ENCODE data around the gene S100G.

Gene S100G

GRCh38 chrX:16699389-16699788, 49.4 kb downstream of the S100G start:
- Histone ChIP-seq H3K4me2 (no peak overlapping the region), H3K9ac (no peak overlapping the region), H4K20me1 (peaks cover 36% of the 10 kb centered on the region; the same call in 1 of the 2 replicates), H3K27ac (no peak overlapping the region), H3K4me3 (no peak overlapping the region), H3K36me3 (peaks cover 18% of the 10 kb centered on the region), H3K9me3 (no peaks in the 10 kb centered on the region), H3K27me3 (peaks cover 66% of the 10 kb centered on the region), H3K4me1 (no peaks in the 10 kb centered on the region)
- no peak for TF ChIP-seq Cebpa-rat (IDR thresholded peaks at IDR 0.05)

- H3K9ac ChIP-seq: no peak overlapping the region
- H3K36me3 ChIP-seq: peaks cover 15% of the 10 kb centered on the region
- no peak overlapping the region for H3K4me2 ChIP-seq
- peaks cover 63% of the 10 kb centered on the region for H3K27me3 ChIP-seq
- H3K4me1 ChIP-seq: no peaks in the 10 kb centered on the region
- no peak overlapping the region for H3K4me3 ChIP-seq
- H3K27ac ChIP-seq: no peak overlapping the region
- H3K9me3 ChIP-seq: no peaks in the 10 kb centered on the region
- peaks cover 30% of the 10 kb centered on the region; the same call in 1 of the 2 replicates for H4K20me1 ChIP-seq
- no peak for TF ChIP-seq Cebpa-rat (IDR thresholded peaks at IDR 0.05)
These were observed 50.8 kb downstream of the S100G start for GRCh38 chrX:16700734-16701133.

- Histone ChIP-seq H3K4me2 (no peak overlapping the region), H3K27me3 (peaks cover 45% of the 10 kb centered on the region), H3K36me3 (peaks cover 14% of the 10 kb centered on the region), H3K4me1 (no peaks in the 10 kb centered on the region), H3K27ac (no peak overlapping the region), H3K9me3 (no peaks in the 10 kb centered on the region), H3K9ac (no peak overlapping the region), H3K4me3 (no peak overlapping the region), H4K20me1 (peaks cover 10% of the 10 kb centered on the region; the same call in 1 of the 2 replicates)
- TF ChIP-seq Cebpa-rat (IDR thresholded peaks at IDR 0.05): no peak
These were observed 53.0 kb downstream of the S100G start for GRCh38 chrX:16702700-16703599.

All from BLaER1 (cell line).